DMS79 (cell line): Measurements from ENCODE around the gene TRUB2.
"Not testable (repeated sequence)": the region's sequence is repeated elsewhere in the genome, so short reads cannot be mapped to it uniquely, and the experiment has no call there.

Source experiments
- DNase-seq: peaks from one replicate; lab custom pipeline; 2025; lab: John Stamatoyannopoulos, UW

The TRUB2 gene

DNA sequence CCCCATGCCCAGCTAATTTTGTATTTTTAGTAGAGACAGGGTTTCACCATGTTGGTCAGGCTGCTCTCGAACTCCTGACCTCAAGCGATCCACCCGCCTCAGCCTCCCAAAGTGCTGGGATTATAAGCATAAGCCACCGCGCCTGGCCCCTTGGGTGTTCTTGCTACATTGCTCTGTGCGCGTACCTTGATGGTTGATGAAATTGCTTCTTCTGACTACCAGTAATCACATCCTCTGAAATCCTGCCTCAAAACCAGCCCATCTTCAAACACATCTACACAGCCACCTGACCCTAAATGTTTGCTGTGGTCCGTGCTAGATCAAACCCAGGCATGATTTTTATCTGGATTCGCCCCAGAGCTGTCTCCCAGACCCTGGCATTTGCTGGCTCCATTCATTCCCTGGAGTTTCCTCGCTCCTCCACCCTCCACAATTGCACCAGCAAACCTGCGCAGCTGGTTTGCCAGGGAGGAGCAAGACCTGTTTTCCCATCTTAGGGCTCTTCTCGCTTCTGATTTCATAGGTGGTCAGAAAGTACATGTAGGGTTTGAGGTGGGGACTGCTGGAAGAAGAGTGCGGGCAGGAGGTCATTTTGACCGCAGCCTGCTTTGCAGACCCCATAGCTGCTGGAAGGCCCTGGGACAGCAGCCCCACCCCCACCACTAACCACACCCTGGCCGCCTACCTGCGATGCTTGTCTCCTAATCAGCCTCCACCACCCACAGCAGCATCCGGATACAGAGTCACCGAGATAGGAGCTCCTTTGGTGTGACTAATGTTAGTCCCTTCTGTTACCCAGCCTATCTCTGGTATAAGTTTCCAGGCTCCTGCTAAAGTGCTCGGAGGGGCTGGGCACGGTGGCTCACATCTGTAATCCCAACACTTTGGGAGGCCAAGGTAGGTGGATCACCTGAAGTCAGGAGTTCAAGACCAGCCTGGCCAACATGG is 23.4 kb downstream of the TRUB2 start:
- no peak for DNase-seq

GRCh38 chr9:128297221-128297773 is 24.9 kb downstream of the TRUB2 start:
- no peak for DNase-seq

- DNase-seq, result no peak
Observed at GRCh38 chr9:128296340-128297220, 25.7 kb downstream of the TRUB2 start.

DNA sequence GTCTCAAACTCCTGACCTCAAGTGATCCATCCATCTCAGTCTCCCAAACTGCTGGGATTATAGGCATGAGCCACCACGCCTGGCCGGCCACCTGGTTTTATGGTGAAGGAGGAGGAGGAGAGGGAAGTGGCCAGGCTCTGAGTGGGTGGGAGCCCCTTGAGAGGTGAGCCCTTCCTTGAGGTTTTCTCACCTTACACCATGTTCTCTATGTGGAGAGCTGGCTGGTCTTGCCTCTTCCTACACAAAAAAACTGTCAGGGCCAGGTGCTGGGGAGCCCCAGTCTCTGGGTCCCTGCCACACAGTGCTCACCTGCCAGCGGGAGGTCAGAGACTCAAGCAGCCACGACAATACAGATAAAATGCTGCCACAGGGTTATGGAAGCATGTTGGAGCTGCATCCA is 28.1 kb downstream of the TRUB2 start:
- DNase-seq, result no peak

GRCh38 chr9:128293091-128293490 is 29.2 kb downstream of the TRUB2 start:
- DNase-seq, result no peak

DNA sequence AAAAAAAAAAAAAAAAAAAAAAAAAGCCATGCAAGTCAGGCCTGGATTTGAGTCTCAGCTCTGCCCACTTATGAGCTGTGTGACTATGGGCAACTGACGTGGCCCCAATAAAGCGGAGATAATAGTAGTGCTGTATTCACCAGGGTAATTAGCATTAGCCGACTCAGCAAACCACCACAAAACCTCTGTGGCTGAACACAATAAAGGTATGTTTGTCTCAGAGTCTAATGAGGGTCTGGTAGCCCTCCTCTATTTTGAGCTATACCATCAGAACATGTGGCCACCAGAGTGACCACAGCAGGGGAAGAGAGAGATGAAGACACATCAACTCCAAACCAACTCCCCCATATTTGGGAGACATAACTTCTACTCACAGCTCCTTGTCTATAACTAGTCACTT is 30.2 kb downstream of the TRUB2 start:
- DNase-seq, result no peak

DNA sequence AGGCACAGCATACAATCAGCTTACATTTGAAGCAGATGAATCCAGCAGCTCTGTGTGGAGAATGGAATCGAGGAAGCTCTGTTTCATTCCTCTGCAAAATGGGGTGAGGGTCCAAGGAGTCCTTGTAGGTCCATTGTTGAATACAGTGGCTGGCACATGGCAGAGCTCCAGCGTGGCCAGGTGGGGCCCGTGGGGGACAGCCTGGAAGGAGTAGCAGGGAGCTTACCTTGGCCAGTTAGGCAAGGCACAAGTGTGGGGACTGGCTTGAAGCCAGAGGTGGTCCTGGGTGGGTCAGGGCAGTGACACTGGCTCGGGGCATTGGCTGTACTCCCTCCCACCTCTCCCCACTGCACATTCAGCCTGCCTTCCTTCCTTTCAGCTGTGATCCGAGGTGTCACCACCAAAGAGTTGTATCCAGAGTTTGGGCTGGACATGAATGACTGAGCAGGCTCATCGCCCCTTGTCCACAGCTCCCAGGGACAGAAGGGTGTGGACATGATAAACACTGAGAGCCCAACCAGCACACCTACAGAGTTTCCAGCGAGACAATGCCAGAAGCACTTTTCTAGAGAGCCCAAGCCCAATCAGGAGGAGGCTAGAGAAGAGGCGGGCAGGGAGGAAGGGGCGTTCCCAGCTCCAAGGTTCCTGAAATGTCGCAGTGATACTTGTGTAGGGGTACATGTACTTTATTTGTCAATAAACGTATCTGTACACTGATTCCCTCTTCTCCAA is 33.8 kb downstream of the TRUB2 start:
- no peak for DNase-seq

DNA sequence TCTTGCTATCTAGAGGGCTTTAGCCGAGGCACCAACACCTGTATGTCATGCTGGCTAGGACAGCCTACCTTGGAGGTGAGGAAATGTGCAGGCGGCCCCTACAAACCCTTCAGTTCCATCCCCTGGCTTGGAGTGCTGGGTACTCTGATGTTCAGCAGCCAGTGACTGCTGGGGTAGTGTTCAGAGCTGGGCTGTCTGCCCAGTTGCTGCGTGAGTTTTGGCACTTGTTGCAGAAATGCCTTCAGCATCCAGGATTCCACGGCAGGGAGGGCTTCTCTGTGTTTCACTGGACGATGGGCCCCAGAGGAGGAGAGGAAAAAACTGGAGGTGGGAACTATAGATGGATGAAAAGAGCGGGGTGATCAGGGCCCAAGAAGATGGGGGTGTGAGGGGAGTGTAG is 35.8 kb downstream of the TRUB2 start:
- DNase-seq, result peak; percentile 18

GRCh38 chr9:128285033-128285784 is 37.0 kb downstream of the TRUB2 start:
- no peak for DNase-seq

- DNase-seq, result no peak
Observed at GRCh38 chr9:128282500-128282899, 39.7 kb downstream of the TRUB2 start.

GRCh38 chr9:128280084-128280622 is 42.1 kb downstream of the TRUB2 start:
- no peak for DNase-seq

DNA sequence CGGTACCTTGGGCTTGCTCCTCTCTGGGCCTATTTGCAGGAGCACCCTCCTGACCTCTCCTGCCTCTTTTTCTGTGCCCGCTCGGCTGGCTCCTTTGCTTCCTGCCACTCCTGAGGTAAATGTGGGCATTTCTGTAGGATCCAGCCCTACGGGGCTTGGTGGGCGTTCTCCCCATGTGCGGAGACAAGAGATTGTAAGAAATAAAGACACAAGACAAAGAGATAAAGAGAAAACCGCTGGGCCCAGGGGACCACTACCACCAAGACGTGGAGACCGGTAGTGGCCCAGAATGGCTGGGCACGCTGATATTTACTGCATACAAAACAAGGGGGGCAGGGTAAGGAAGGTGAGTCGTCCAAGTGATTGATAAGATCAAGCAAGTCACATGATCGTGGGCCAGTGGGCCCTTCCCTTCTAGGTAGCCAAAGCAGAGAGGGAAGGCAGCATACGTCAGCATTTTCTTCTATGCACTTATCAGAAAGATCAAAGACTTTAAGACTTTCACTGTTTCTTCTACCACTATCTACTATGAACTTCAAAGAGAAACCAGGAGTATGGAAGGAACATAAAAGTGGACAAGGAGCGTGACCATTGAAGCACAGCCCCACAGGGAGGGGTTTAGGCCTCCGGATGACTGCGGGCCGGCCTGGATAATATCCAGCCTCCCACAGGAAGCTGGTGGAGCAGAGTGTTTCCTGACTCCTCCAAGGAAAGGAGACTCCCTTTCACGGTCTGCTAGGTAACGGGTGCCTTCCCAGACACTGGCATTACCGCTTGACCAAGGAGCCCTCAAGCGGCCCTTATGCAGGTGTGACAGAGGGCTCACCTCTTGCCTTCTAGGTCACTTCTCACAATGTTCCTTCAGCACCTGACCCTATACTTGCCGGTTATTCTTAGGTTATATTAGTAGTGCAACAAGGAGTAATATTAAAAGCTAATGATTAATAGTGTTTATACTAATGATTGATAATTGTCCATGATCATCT is 42.9 kb downstream of the TRUB2 start:
- DNase-seq, result not testable (repeated sequence)

- DNase-seq, result no peak
Observed at GRCh38 chr9:128276574-128277270, 45.5 kb downstream of the TRUB2 start.

DNA sequence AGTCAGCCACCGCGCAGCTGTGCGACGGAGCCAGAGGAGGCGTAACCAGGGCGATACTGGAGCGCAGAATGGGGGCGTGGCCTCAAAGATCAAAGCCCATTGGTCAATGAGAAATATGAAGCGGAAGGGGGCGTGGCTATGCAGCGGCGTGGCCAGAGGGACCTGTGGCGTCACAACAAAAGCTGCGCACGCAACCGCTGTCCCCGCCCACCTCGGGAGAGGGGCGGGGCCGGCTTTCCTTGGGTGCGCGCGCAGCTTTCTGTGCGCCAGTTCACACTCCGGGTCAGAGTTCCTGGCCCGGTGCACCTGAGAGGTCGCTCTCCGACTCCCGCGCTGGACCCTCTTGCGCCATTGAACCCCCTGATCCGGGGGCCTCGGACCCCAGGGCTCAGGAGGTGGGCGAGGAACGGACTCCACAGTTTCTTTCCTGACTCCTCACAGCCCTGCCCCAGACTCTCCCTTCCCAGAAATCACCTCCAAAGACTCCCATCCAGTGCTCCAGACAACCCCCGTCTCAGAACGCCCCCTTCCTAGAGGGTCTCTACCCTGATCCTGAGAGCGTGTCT is 46.2 kb downstream of the TRUB2 start, which contains the start of gene SWI5:
Gene SWI5 (plus strand): TSS at position 269 of the 566 bp plus-strand sequence.
- DNase-seq, result peak; percentile 95

GRCh38 chr9:128275198-128276007 is 46.8 kb downstream of the TRUB2 start, which contains the start of gene GOLGA2:
Gene GOLGA2 (minus strand): TSS chr9:128276007. CDS start chr9:128275976, 31 bp downstream.
- no peak for DNase-seq

DNA sequence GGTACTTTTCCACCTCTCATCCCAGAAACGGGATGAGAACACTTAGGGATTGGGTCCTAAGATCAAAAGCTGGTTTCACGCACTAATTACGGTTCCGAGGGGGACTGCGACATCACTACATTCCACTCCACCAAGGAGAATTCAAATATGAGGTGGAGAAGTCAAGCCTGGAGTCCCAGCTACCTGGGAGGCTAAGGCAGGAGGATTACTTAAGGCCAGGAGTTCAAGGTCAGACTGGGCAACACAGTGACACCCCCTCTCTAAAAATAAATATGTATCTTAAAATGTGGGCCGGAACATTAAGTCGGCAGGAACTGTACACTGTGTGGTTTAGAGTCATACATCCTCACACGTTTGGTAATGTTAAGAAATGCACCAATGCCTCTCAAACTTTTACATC is 48.0 kb downstream of the TRUB2 start:
- DNase-seq, result no peak

GRCh38 chr9:128271512-128271911 is 50.7 kb downstream of the TRUB2 start:
- DNase-seq, result no peak
